Hepatocyte (in vitro differentiated cells): Measurements from ENCODE around the gene GDPD3. TPM values are rescaled to one million over a fixed set of nuclear protein-coding genes. Genes with fewer than 3 reads are reported as not detected.

Experiments used
- DNase-seq: peaks from one replicate; pipeline ENCODE4 v3.0.0-alpha.2; 2016; ENCODE audit warnings: low spot score
- H2AFZ ChIP-seq: fragments of 200-600 bp; sonication (generic); 2 replicates; pipeline ENCODE4 v1.6.0; 2016; ENCODE audit warnings: antibody characterized with exemption, mild to moderate bottlenecking
- H3K27ac ChIP-seq: fragments of 200-600 bp; sonication (generic); 2 replicates; pipeline ENCODE4 v1.5.1; 2016; ENCODE audit warnings: mild to moderate bottlenecking
- H3K27me3 ChIP-seq: fragments of 200-600 bp; sonication (generic); 2 replicates; pipeline ENCODE4 v1.6.1; 2016
- H3K36me3 ChIP-seq: fragments of 200-600 bp; sonication (generic); replicated peaks from 2 replicates; pipeline ENCODE4 v1.5.1; 2016; ENCODE audit warnings: low read depth; ENCODE audit not compliant: insufficient read depth
- H3K4me1 ChIP-seq: fragments of 200-600 bp; sonication (generic); 2 replicates; pipeline ENCODE4 v1.5.1; 2016; ENCODE audit warnings: mild to moderate bottlenecking, moderate library complexity; ENCODE audit not compliant: insufficient read depth
- H3K4me2 ChIP-seq: fragments of 200-600 bp; sonication (generic); 2 replicates; pipeline ENCODE4 v1.6.0; 2016
- H3K4me3 ChIP-seq: fragments of 200-600 bp; sonication (generic); 2 replicates; pipeline ENCODE4 v1.5.1; 2016; ENCODE audit warnings: mild to moderate bottlenecking
- H3K79me2 ChIP-seq: fragments of 200-600 bp; sonication (generic); 2 replicates; pipeline ENCODE4 v1.6.0; 2017; ENCODE audit warnings: mild to moderate bottlenecking
- H3K9me2 ChIP-seq: fragments of 200-600 bp; sonication (generic); replicated peaks from 2 replicates; pipeline ENCODE4 v1.6.0; 2017; ENCODE audit warnings: mild to moderate bottlenecking; ENCODE audit not compliant: insufficient read depth
- H3K9me3 ChIP-seq: fragments of 200-600 bp; sonication (generic); 2 replicates; pipeline ENCODE4 v1.5.1; 2016; ENCODE audit warnings: low read depth, mild to moderate bottlenecking
- H4K20me1 ChIP-seq: fragments of 200-600 bp; sonication (generic); 2 replicates; pipeline ENCODE4 v1.6.0; 2016; ENCODE audit warnings: mild to moderate bottlenecking; ENCODE audit not compliant: insufficient read depth, poor library complexity, severe bottlenecking
- CTCF ChIP-seq: fragments of 200-600 bp; sonication (generic); IDR thresholded peaks from 2 replicates; pipeline ENCODE4 v1.5.1; 2016; ENCODE audit warnings: antibody characterized with exemption, mild to moderate bottlenecking; ENCODE audit not compliant: poor library complexity
- EZH2 ChIP-seq: fragments of 200-600 bp; sonication (generic); IDR thresholded peaks from 2 replicates; pipeline ENCODE4 v1.6.1; 2016; ENCODE audit warnings: antibody characterized with exemption, mild to moderate bottlenecking, borderline replicate concordance
- WGBS: methylation state at CpG from one replicate; pipeline ENCODE4 v1.1.6; 2016; ENCODE audit warnings: low lambda C conversion rate; ENCODE audit errors: missing lambda C conversion rate; 5-methylcytosine and 5-hydroxymethylcytosine counted together
- polyA plus RNA-seq: library from polyadenylated mRNA; unstranded; fragments of >200 nt; fragmentation: Nextera tagmentation; extraction: Ambion mirVana; gene quantifications from 2 replicates; pipeline ENCODE4 v1.2.1, GENCODE V29; 2016
- total RNA-seq: library from RNA; depleted of rRNA; stranded (reverse); fragments of >200 nt; gene quantifications from 2 replicates; pipeline ENCODE4 v1.2.3, GENCODE V29; 2014

Gene GDPD3
- total and polyA plus RNA-seq, 2 experiments from 2014 or later: 0.67 to 5.4 TPM

GRCh38 chr16:30054959-30055553 lies 58.3 kb downstream of the GDPD3 start:
- Histone ChIP-seq H3K4me1 (peaks cover 6% of the 10 kb centered on the region), H2AFZ (no peak overlapping the region), H3K27ac (no peak overlapping the region), H3K79me2 (no peaks in the 10 kb centered on the region), H3K27me3 (no peaks in the 10 kb centered on the region), H3K4me2 (no peak overlapping the region), H3K9me2 (no peaks in the 10 kb centered on the region), H3K36me3 (no peaks in the 10 kb centered on the region), H3K4me3 (no peak overlapping the region), H3K9me3 (no peaks in the 10 kb centered on the region), H4K20me1 (no peaks in the 10 kb centered on the region)
- peak; percentile 40 for TF ChIP-seq CTCF
- no peak for TF ChIP-seq EZH2
- no peak for DNase-seq
- 31% methylated on average over 10 of the region's 10 CpGs for WGBS

Other genes with a start within 250 kb of the GDPD3 start
- gene SEZ6L2, start 214.0 kb downstream of the GDPD3 start, total RNA-seq: 18.0 and 36.1 TPM in 2 replicates
- 39.9 and 45.8 TPM in 2 replicates for gene SEZ6L2, start 214.0 kb downstream of the GDPD3 start, polyA plus RNA-seq
- gene ASPHD1, start 213.0 kb downstream of the GDPD3 start, total RNA-seq: 12.6 and 18.6 TPM in 2 replicates
- gene ASPHD1, start 213.0 kb downstream of the GDPD3 start, polyA plus RNA-seq: 35.5 and 40.0 TPM in 2 replicates
- gene KCTD13, start 187.3 kb downstream of the GDPD3 start, total RNA-seq: 5.3 and 14.3 TPM in 2 replicates
- 18.8 and 23.5 TPM in 2 replicates for gene KCTD13, start 187.3 kb downstream of the GDPD3 start, polyA plus RNA-seq
- gene TMEM219, start 151.5 kb downstream of the GDPD3 start, total RNA-seq: 106 and 119 TPM in 2 replicates
- gene TMEM219, start 151.5 kb downstream of the GDPD3 start, polyA plus RNA-seq: 175 and 189 TPM in 2 replicates
- gene TAOK2, start 139.7 kb downstream of the GDPD3 start, total RNA-seq: 28.0 and 33.4 TPM in 2 replicates
- gene TAOK2, start 139.7 kb downstream of the GDPD3 start, polyA plus RNA-seq: 24.3 and 24.5 TPM in 2 replicates
- 10.6 and 12.4 TPM in 2 replicates for gene HIRIP3, start 117.9 kb downstream of the GDPD3 start, total RNA-seq
- 9.0 and 12.9 TPM in 2 replicates for gene HIRIP3, start 117.9 kb downstream of the GDPD3 start, polyA plus RNA-seq
- gene INO80E, start 117.3 kb downstream of the GDPD3 start, total RNA-seq: 61.2 and 99.9 TPM in 2 replicates
- 14.0 and 17.6 TPM in 2 replicates for gene INO80E, start 117.3 kb downstream of the GDPD3 start, polyA plus RNA-seq
- gene DOC2A, start 102.5 kb downstream of the GDPD3 start, total RNA-seq: 6.8 and 6.9 TPM in 2 replicates
- 11.4 and 13.0 TPM in 2 replicates for gene DOC2A, start 102.5 kb downstream of the GDPD3 start, polyA plus RNA-seq
- gene C16orf92, start 90.3 kb downstream of the GDPD3 start, total RNA-seq: not detected in 2 replicates
- gene C16orf92, start 90.3 kb downstream of the GDPD3 start, polyA plus RNA-seq: not detected in 2 replicates
- gene TLCD3B, start 82.3 kb downstream of the GDPD3 start, total RNA-seq: not detected in 2 replicates
- not detected in 2 replicates for gene TLCD3B, start 82.3 kb downstream of the GDPD3 start, polyA plus RNA-seq
- 392 and 397 TPM in 2 replicates for gene ALDOA, start 47.8 kb downstream of the GDPD3 start, total RNA-seq
- gene ALDOA, start 47.8 kb downstream of the GDPD3 start, polyA plus RNA-seq: 882 and 924 TPM in 2 replicates
- 107 and 123 TPM in 2 replicates for gene PPP4C, start 37.5 kb downstream of the GDPD3 start, total RNA-seq
- gene PPP4C, start 37.5 kb downstream of the GDPD3 start, polyA plus RNA-seq: 212 and 236 TPM in 2 replicates
- 0.56 and 0.60 TPM in 2 replicates for gene TBX6, start 21.6 kb downstream of the GDPD3 start, total RNA-seq
- 0.10 and 0.19 TPM in 2 replicates for gene TBX6, start 21.6 kb downstream of the GDPD3 start, polyA plus RNA-seq
- 19.3 and 20.1 TPM in 2 replicates for gene YPEL3, start 17.3 kb downstream of the GDPD3 start, total RNA-seq
- 82.1 and 103 TPM in 2 replicates for gene YPEL3, start 17.3 kb downstream of the GDPD3 start, polyA plus RNA-seq
- 34.6 and 57.6 TPM in 2 replicates for gene MAPK3, start 9.7 kb upstream of the GDPD3 start, total RNA-seq
- gene MAPK3, start 9.7 kb upstream of the GDPD3 start, polyA plus RNA-seq: 31.3 and 38.1 TPM in 2 replicates
- gene CORO1A, start 70.1 kb upstream of the GDPD3 start, total RNA-seq: 2.4 and 3.2 TPM in 2 replicates
- gene CORO1A, start 70.1 kb upstream of the GDPD3 start, polyA plus RNA-seq: 1.7 and 3.4 TPM in 2 replicates
- gene BOLA2B, start 80.1 kb upstream of the GDPD3 start, total RNA-seq: 211 and 237 TPM in 2 replicates
- gene BOLA2B, start 80.1 kb upstream of the GDPD3 start, polyA plus RNA-seq: 124 and 132 TPM in 2 replicates
- 22.1 and 25.1 TPM in 2 replicates for gene SLX1A, start 80.3 kb upstream of the GDPD3 start, total RNA-seq
- gene SLX1A, start 80.3 kb upstream of the GDPD3 start, polyA plus RNA-seq: 111 and 125 TPM in 2 replicates
- gene SULT1A3, start 85.7 kb upstream of the GDPD3 start, total RNA-seq: 8.1 and 17.8 TPM in 2 replicates
- gene SULT1A3, start 85.7 kb upstream of the GDPD3 start, polyA plus RNA-seq: 23.1 and 32.3 TPM in 2 replicates
- 2.4 and 3.5 TPM in 2 replicates for gene NPIPB13, start 134.9 kb upstream of the GDPD3 start, total RNA-seq
- 1.9 and 4.8 TPM in 2 replicates for gene NPIPB13, start 134.9 kb upstream of the GDPD3 start, polyA plus RNA-seq
- gene CD2BP2, start 241.8 kb upstream of the GDPD3 start, total RNA-seq: 44.2 and 45.1 TPM in 2 replicates
- 37.6 and 41.0 TPM in 2 replicates for gene CD2BP2, start 241.8 kb upstream of the GDPD3 start, polyA plus RNA-seq